Prostate gland (tissue), 2 donors: ENCODE data around the gene RNPC3. TPM values are rescaled to one million over a fixed set of nuclear protein-coding genes. Genes with fewer than 3 reads are reported as not detected.

ENCODE experiments used
- DNase-seq: peaks from one replicate; pipeline ENCODE4 v3.0.0-alpha.2; 2019; ENCODE audit warnings: low spot score
- H3K27ac ChIP-seq, 2 donors: fragments of 200-600 bp; sonication (generic); 2 replicates each; pipeline ENCODE4 v1.5.1; 2017 to 2019
- H3K27me3 ChIP-seq: fragments of 200-600 bp; sonication (generic); replicated peaks from 2 replicates; pipeline ENCODE4 v1.5.1; 2019; ENCODE audit not compliant: insufficient read depth
- H3K36me3 ChIP-seq, 2 donors: fragments of 200-600 bp; sonication (generic); 1 replicate in 1 of 2; 2 replicates in 1 of 2; pipeline versions ENCODE4 v1.5.1 to v1.8.1; 2017 to 2019
- H3K4me1 ChIP-seq: fragments of 200-600 bp; sonication (generic); replicated peaks from 2 replicates; pipeline ENCODE4 v1.5.1; 2019
- H3K4me3 ChIP-seq, 2 donors: fragments of 200-600 bp; sonication (generic); 2 replicates each; pipeline ENCODE4 v1.5.1; 2017 to 2019
- H3K9me3 ChIP-seq: fragments of 200-600 bp; sonication (generic); 2 replicates; pipeline ENCODE4 v1.5.1; 2017
- CTCF ChIP-seq, 4 experiments: fragments of 200-600 bp in 2 of 4; fragments of 450-650 bp in 2 of 4; sonication (generic) in 2 of 4; IDR thresholded peaks; 1 replicate in 3 of 4; 2 replicates in 1 of 4; pipeline ENCODE4 v1.5.1; 2016 to 2019; ENCODE audit warnings: antibody characterized with exemption in 4 of 4, mild to moderate bottlenecking in 2 of 4, moderate library complexity in 2 of 4
- POLR2A ChIP-seq: fragments of 450-650 bp; IDR thresholded peaks from one replicate; pipeline ENCODE4 v1.6.1; 2016; ENCODE audit warnings: antibody characterized with exemption, mild to moderate bottlenecking
- POLR2AphosphoS5 ChIP-seq: sonication (generic); formaldehyde crosslinking; IDR thresholded peaks from one replicate; pipeline ENCODE4 v1.6.1; 2017; ENCODE audit warnings: antibody characterized with exemption
- WGBS: methylation state at CpG from one replicate; pipeline ENCODE4 v1.1.5; 2018; 5-methylcytosine and 5-hydroxymethylcytosine counted together
- intact Hi-C: fragments of 100-400 bp; cut with DNase I; formaldehyde crosslinking; loops from one replicate; pipeline ENCODE4 v1.14.2; 2022
- total RNA-seq, 2 donors: library from RNA; depleted of rRNA; stranded (reverse); fragments of >200 nt; gene quantifications; one replicate each; pipeline ENCODE4 v1.1.0, GENCODE V29; 2016

Gene RNPC3
- total RNA-seq, 2 donors from 2014 or later: 14.4 to 27.1 TPM

GRCh38 chr1:103496014-103496635, 29.4 kb upstream of the RNPC3 start:
- Histone ChIP-seq H3K4me1 (no peaks in the 10 kb centered on the region), H3K4me3 (no peak overlapping the region), H3K36me3 (no peaks in the 10 kb centered on the region), H3K27me3 (no peaks in the 10 kb centered on the region), H3K27ac (no peak overlapping the region), H3K9me3 (no peaks in the 10 kb centered on the region)
- TF ChIP-seq POLR2A (no peak), CTCF (IDR thresholded peaks at IDR 0.05) (no peak), POLR2AphosphoS5 (no peak)
- DNase-seq: no peak
- intact Hi-C loops: no loop called here
- 89% methylated on average over 2 of the region's 2 CpGs for WGBS

GRCh38 chr1:103497404-103497803, 28.1 kb upstream of the RNPC3 start:
- intact Hi-C loops: no loop called here
- H3K27me3 ChIP-seq: no peaks in the 10 kb centered on the region
- TF ChIP-seq CTCF (IDR thresholded peaks at IDR 0.05) (no peak), POLR2A (no peak), POLR2AphosphoS5 (no peak)

GRCh38 chr1:103509250-103509649, 16.2 kb upstream of the RNPC3 start:
- no peak for DNase-seq
- no peak overlapping the region for H3K27ac ChIP-seq
- H3K4me1 ChIP-seq: no peaks in the 10 kb centered on the region
- no peaks in the 10 kb centered on the region for H3K27me3 ChIP-seq
- TF ChIP-seq POLR2AphosphoS5: no peak
- no peak for TF ChIP-seq CTCF (IDR thresholded peaks at IDR 0.05)
- TF ChIP-seq POLR2A: no peak
- H3K4me3 ChIP-seq: no peak overlapping the region
- no peaks in the 10 kb centered on the region for H3K36me3 ChIP-seq
- intact Hi-C loops: no loop called here
- no peaks in the 10 kb centered on the region for H3K9me3 ChIP-seq
- WGBS: 84% methylated on average over 1 of the region's 1 CpG

More at GRCh38 chr1:103497404-103497803, 28.1 kb upstream of the RNPC3 start:
- Histone ChIP-seq H3K4me3 (no peak overlapping the region), H3K4me1 (no peaks in the 10 kb centered on the region), H3K9me3 (no peaks in the 10 kb centered on the region), H3K36me3 (no peaks in the 10 kb centered on the region), H3K27ac (no peak overlapping the region)
- no peak for DNase-seq

GRCh38 chr1:103513711-103514110, 11.8 kb upstream of the RNPC3 start:
- DNase-seq: no peak
- WGBS: 100% methylated on average over 1 of the region's 1 CpG
- H3K36me3 ChIP-seq: no peaks in the 10 kb centered on the region
- intact Hi-C loops: loop anchor here (10.0 kb wide), 1 partner anchor 409 kb away; the partner anchor contains the start of gene COL11A1
- no peaks in the 10 kb centered on the region for H3K9me3 ChIP-seq
- no peak overlapping the region for H3K27ac ChIP-seq
- no peak overlapping the region for H3K4me3 ChIP-seq
- H3K4me1 ChIP-seq: no peaks in the 10 kb centered on the region
- TF ChIP-seq CTCF (IDR thresholded peaks at IDR 0.05): no peak
- no peak for TF ChIP-seq POLR2A
- TF ChIP-seq POLR2AphosphoS5: no peak
- no peaks in the 10 kb centered on the region for H3K27me3 ChIP-seq

GRCh38 chr1:103514920-103515503, 10.5 kb upstream of the RNPC3 start:
- H3K4me3 ChIP-seq: no peak overlapping the region
- no peaks in the 10 kb centered on the region for H3K4me1 ChIP-seq
- intact Hi-C loops: loop anchor here (10.0 kb wide), 1 partner anchor 410 kb away; the partner anchor contains the start of gene COL11A1
- DNase-seq: no peak
- no peaks in the 10 kb centered on the region for H3K9me3 ChIP-seq
- H3K27ac ChIP-seq: no peak overlapping the region
- H3K36me3 ChIP-seq: no peaks in the 10 kb centered on the region
- 21% methylated on average over 1 of the region's 1 CpG for WGBS
- no peak for TF ChIP-seq POLR2AphosphoS5
- TF ChIP-seq CTCF (IDR thresholded peaks at IDR 0.05): peak in 3 of 4 experiments; percentile 18 to 68 (median 58)
- H3K27me3 ChIP-seq: no peaks in the 10 kb centered on the region
